BE2C (cell line): ENCODE measurements around the gene MORN5.

Experiments
- DNase-seq: peaks from one replicate; pipeline ENCODE4 v3.0.0-alpha.2; 2020
- H3K27me3 ChIP-seq: fragments of 250-450 bp; sonication (Bioruptor Pico); 2 replicates; pipeline ENCODE4 v1.5.1; 2020; ENCODE audit warnings: mild to moderate bottlenecking
- H3K36me3 ChIP-seq: fragments of 250-450 bp; sonication (Bioruptor Pico); 2 replicates; pipeline ENCODE4 v1.5.1; 2020; ENCODE audit warnings: mild to moderate bottlenecking
- H3K4me1 ChIP-seq: fragments of 250-450 bp; sonication (Bioruptor Pico); 2 replicates; pipeline ENCODE4 v1.5.1; 2020
- H3K4me3 ChIP-seq: 2 replicates; pipeline ENCODE4 v1.5.1; 2011; ENCODE audit warnings: low read depth, low read length
- H3K9me3 ChIP-seq: fragments of 250-450 bp; sonication (Bioruptor Pico); 2 replicates; pipeline ENCODE4 v1.5.1; 2020
- TF ChIP-seq, protein P1 (sequence below): IDR thresholded peaks from 2 replicates; pipeline ENCODE4 v1.5.1; 2012; ENCODE audit warnings: mild to moderate bottlenecking, low read depth, low read length

MORN5 gene

DNA sequence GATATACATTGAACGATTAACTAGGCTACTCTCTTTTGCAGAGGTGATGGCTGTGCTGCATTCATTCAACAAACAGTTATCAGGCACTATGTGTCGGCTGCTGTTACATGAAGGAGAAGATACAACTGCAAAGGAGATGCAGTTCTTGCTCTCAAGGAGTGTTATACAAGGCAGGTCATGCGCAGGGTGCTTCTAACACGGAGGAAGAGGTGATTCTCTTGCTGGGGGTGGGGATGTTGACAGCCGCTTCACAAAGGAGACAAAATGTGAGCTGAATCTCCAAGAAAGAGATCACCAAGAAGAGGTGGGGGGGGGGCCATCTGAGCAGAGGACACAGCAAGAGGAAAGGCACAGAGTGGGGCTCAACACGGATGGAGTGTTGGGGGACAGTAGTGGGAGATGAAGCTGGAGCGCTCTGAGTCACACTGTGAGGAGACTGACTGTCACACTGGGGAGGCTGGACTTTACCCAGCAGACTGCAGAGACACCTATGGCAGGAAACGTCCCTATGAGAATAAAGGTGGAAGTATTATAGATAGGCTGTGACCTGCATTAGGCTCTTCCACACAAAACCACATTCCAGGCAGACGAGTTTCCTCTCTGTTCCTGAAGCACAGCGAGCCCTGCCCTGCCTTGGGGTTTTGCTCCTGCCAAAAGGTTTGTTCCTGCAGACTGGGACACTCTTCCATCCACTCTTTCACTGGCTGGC is 21.0 kb upstream of the MORN5 start:
- H3K36me3 ChIP-seq = peaks cover 8% of the 10 kb centered on the region
- H3K9me3 ChIP-seq = no peaks in the 10 kb centered on the region
- peaks cover 3% of the 10 kb centered on the region; the same call in 1 of the 2 replicates for H3K4me1 ChIP-seq
- no peaks in the 10 kb centered on the region for H3K27me3 ChIP-seq
- TF ChIP-seq, protein P1, sequence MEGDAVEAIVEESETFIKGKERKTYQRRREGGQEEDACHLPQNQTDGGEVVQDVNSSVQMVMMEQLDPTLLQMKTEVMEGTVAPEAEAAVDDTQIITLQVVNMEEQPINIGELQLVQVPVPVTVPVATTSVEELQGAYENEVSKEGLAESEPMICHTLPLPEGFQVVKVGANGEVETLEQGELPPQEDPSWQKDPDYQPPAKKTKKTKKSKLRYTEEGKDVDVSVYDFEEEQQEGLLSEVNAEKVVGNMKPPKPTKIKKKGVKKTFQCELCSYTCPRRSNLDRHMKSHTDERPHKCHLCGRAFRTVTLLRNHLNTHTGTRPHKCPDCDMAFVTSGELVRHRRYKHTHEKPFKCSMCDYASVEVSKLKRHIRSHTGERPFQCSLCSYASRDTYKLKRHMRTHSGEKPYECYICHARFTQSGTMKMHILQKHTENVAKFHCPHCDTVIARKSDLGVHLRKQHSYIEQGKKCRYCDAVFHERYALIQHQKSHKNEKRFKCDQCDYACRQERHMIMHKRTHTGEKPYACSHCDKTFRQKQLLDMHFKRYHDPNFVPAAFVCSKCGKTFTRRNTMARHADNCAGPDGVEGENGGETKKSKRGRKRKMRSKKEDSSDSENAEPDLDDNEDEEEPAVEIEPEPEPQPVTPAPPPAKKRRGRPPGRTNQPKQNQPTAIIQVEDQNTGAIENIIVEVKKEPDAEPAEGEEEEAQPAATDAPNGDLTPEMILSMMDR = no peak
- no peak for DNase-seq
- H3K4me3 ChIP-seq = no peak overlapping the region

DNA sequence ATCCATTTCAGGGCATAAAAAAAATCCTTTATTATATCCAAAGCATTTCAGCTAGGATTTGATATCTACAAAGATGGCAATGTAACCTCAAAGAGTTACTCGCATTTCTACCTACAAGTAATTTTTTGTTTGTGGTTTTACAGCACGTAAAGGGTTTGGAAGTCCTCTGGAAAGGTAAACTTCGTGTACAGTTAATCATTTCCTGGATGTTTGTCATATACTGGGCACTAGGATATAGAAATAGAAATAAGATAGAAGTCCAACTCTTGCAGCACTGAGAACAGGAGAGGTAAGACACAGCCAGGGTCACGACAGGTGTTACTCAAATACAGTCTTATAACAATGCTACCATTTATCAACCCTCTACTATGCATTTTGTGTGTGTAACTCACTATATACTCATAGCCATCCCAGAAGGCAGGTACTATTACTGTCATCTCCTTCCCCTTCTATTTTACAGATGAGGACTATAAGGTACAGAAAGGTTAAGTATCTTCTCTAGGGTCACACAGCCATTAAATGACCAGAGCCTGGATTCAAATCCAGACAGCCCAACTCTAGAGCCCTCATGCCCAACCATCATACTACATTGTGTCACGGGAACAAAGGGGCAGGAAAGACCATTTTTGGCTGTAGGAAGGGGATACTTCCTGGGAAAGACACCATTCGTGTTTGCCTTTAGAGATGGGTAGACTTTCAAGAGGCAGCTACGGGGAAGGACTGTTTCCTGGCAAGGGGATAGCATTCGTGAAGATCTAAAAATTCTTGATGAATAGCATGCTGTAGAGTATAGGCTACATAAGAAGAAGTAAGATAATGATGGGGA is 19.1 kb upstream of the MORN5 start:
- TF ChIP-seq, protein P1 = no peak
- no peaks in the 10 kb centered on the region for H3K27me3 ChIP-seq
- no peaks in the 10 kb centered on the region for H3K9me3 ChIP-seq
- H3K36me3 ChIP-seq = peaks cover 24% of the 10 kb centered on the region
- no peaks in the 10 kb centered on the region for H3K4me1 ChIP-seq
- DNase-seq = no peak
- H3K4me3 ChIP-seq = no peak overlapping the region

DNA sequence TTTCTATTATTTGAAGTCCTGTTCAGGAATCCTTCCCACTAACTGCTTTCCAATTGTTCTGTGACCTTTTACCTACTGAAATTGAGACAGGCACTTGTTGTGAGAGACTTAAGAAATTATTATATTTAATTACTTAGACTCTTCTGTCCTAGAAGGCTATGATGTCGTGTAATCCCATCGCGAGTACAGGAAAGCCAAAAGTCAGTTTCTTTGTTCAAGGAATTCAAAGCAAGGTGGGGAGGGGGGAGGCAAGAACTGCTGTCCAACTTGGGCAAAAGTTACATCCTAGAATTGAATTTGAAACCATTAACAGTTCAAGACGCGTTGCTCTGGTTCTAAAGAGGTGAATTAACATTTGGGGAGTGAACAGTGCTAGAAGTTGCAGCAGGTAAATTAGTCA is 18.0 kb upstream of the MORN5 start:
- Histone ChIP-seq H3K27me3 (no peaks in the 10 kb centered on the region), H3K9me3 (no peaks in the 10 kb centered on the region), H3K36me3 (peaks cover 31% of the 10 kb centered on the region), H3K4me3 (no peak overlapping the region), H3K4me1 (no peaks in the 10 kb centered on the region)
- no peak for DNase-seq
- TF ChIP-seq, protein P1 = no peak

DNA sequence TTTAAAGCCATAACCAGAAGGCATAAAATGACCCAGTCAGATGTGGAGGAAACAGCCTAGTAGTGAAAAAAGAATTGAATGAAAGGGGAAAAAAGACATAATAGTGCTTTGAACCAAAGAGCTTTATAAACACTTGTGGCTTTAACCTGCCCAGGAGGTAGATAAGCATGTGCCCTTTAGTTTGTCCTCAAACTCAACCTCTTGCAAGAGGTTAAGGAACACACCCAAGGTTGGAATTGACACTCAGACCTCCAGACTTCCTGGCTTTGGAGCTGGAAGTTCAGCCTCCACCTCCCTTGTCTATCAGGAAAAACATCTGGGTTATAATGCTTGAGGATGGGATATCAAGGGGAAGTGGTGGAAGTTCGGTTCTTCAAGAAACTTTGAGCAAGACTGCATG is 16.4 kb upstream of the MORN5 start:
- Histone ChIP-seq H3K27me3 (no peaks in the 10 kb centered on the region), H3K36me3 (peaks cover 42% of the 10 kb centered on the region), H3K4me1 (no peaks in the 10 kb centered on the region), H3K4me3 (no peak overlapping the region), H3K9me3 (no peaks in the 10 kb centered on the region)
- TF ChIP-seq, protein P1 = no peak
- no peak for DNase-seq

DNA sequence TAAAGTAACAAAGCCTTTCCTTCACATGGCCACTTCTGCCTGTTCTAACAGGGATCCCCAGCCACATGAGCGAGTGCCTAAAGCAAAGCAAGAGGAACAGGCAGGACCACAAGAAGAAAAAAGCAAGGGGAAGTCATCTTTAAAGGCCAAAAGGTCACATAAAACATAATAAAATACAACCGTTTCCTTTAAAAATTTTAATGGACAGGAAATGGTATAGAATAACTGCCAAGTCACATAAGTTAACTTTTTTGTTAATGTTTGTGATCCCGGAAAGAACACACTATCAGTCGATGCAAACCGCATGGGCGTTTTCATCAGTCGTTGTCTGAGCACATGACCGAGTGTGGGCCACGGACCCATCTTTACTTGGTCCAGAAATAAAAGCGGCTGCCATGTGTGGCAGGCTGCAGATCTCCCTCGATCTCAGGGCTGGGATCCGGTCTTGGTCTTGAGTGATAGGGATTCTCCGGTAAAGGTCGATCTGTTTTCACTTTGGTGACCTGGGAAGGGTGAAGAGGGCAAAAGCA is 15.8 kb upstream of the MORN5 start:
- peaks cover 42% of the 10 kb centered on the region for H3K36me3 ChIP-seq
- no peak overlapping the region for H3K4me3 ChIP-seq
- no peaks in the 10 kb centered on the region for H3K9me3 ChIP-seq
- no peak for DNase-seq
- no peaks in the 10 kb centered on the region for H3K4me1 ChIP-seq
- TF ChIP-seq, protein P1 = no peak
- H3K27me3 ChIP-seq = no peaks in the 10 kb centered on the region
